ENCODE data around the gene ARHGAP8.
"Not testable (repeated sequence)": the region's sequence is repeated elsewhere in the genome, so short reads cannot be mapped to it uniquely, and the experiment has no call there.

The ARHGAP8 gene

GRCh38 chr22:44743804-44744211 is 8.6 kb upstream of the ARHGAP8 start:
- FAIRE-seq (no peak), DNase-seq (ENCODE audit: insufficient read length) (no peak)
- TF ChIP-seq POLR2A (IDR thresholded peaks at IDR 0.05; ENCODE audit: low read depth, low read length) (no peak), POLR2AphosphoS5 (IDR thresholded peaks at IDR 0.05; ENCODE audit: low read depth, low read length) (no peak)

GRCh38 chr22:44745853-44746789 is 6.3 kb upstream of the ARHGAP8 start:
- no peak for FAIRE-seq
- TF ChIP-seq POLR2AphosphoS5 (IDR thresholded peaks at IDR 0.05; ENCODE audit: low read depth, low read length): no peak
- TF ChIP-seq POLR2A (IDR thresholded peaks at IDR 0.05; ENCODE audit: low read depth, low read length): no peak
- no peak for TF ChIP-seq TAF1 (IDR thresholded peaks at IDR 0.05; ENCODE audit: borderline replicate concordance, low read depth, low read length)
- DNase-seq (ENCODE audit: insufficient read length): no peak

- FAIRE-seq; DNase-seq (ENCODE audit: insufficient read length): not testable (repeated sequence)
Observed at GRCh38 chr22:44747784-44748127, 4.6 kb upstream of the ARHGAP8 start.

- TF ChIP-seq POLR2AphosphoS5 (IDR thresholded peaks at IDR 0.05; ENCODE audit: low read depth, low read length): no peak
- TF ChIP-seq POLR2A (IDR thresholded peaks at IDR 0.05; ENCODE audit: low read depth, low read length): no peak
- no peak for TF ChIP-seq TAF1 (IDR thresholded peaks at IDR 0.05; ENCODE audit: borderline replicate concordance, low read depth, low read length)
- FAIRE-seq: no peak
Observed at GRCh38 chr22:44748524-44748923, 3.9 kb upstream of the ARHGAP8 start.

GRCh38 chr22:44750481-44750880 is 1.9 kb upstream of the ARHGAP8 start:
- TF ChIP-seq TAF1 (IDR thresholded peaks at IDR 0.05; ENCODE audit: borderline replicate concordance, low read depth, low read length): no peak
- no peak for TF ChIP-seq POLR2AphosphoS5 (IDR thresholded peaks at IDR 0.05; ENCODE audit: low read depth, low read length)
- no peak for TF ChIP-seq POLR2A (IDR thresholded peaks at IDR 0.05; ENCODE audit: low read depth, low read length)

More at GRCh38 chr22:44748524-44748923, 3.9 kb upstream of the ARHGAP8 start:
- DNase-seq (ENCODE audit: insufficient read length): no peak

GRCh38 chr22:44753189-44754042 is 1.0 kb downstream of the ARHGAP8 start:
- no peak for FAIRE-seq
- TF ChIP-seq POLR2A (IDR thresholded peaks at IDR 0.05; ENCODE audit: low read depth, low read length): no peak
- TF ChIP-seq POLR2AphosphoS5 (IDR thresholded peaks at IDR 0.05; ENCODE audit: low read depth, low read length): no peak
- TF ChIP-seq TAF1 (IDR thresholded peaks at IDR 0.05; ENCODE audit: borderline replicate concordance, low read depth, low read length): no peak
- no peak for DNase-seq (ENCODE audit: insufficient read length)

More at GRCh38 chr22:44750481-44750880, 1.9 kb upstream of the ARHGAP8 start:
- FAIRE-seq (no peak), DNase-seq (ENCODE audit: insufficient read length) (no peak)

GRCh38 chr22:44754998-44755397 is 2.6 kb downstream of the ARHGAP8 start:
- FAIRE-seq (no peak), DNase-seq (ENCODE audit: insufficient read length) (no peak)
- no peak for TF ChIP-seq POLR2A (IDR thresholded peaks at IDR 0.05; ENCODE audit: low read depth, low read length)
- no peak for TF ChIP-seq TAF1 (IDR thresholded peaks at IDR 0.05; ENCODE audit: borderline replicate concordance, low read depth, low read length)
- no peak for TF ChIP-seq POLR2AphosphoS5 (IDR thresholded peaks at IDR 0.05; ENCODE audit: low read depth, low read length)

GRCh38 chr22:44755417-44755816 is 3.0 kb downstream of the ARHGAP8 start:
- DNase-seq (ENCODE audit: insufficient read length) (no peak), FAIRE-seq (no peak)
- TF ChIP-seq POLR2AphosphoS5 (IDR thresholded peaks at IDR 0.05; ENCODE audit: low read depth, low read length): no peak
- no peak for TF ChIP-seq POLR2A (IDR thresholded peaks at IDR 0.05; ENCODE audit: low read depth, low read length)
- no peak for TF ChIP-seq TAF1 (IDR thresholded peaks at IDR 0.05; ENCODE audit: borderline replicate concordance, low read depth, low read length)

GRCh38 chr22:44755956-44756361 is 3.6 kb downstream of the ARHGAP8 start:
- DNase-seq (ENCODE audit: insufficient read length) (no peak), FAIRE-seq (no peak)
- TF ChIP-seq POLR2AphosphoS5 (IDR thresholded peaks at IDR 0.05; ENCODE audit: low read depth, low read length): no peak
- no peak for TF ChIP-seq TAF1 (IDR thresholded peaks at IDR 0.05; ENCODE audit: borderline replicate concordance, low read depth, low read length)
- no peak for TF ChIP-seq POLR2A (IDR thresholded peaks at IDR 0.05; ENCODE audit: low read depth, low read length)

GRCh38 chr22:44758344-44758973 is 6.1 kb downstream of the ARHGAP8 start:
- FAIRE-seq: no peak
- DNase-seq (ENCODE audit: insufficient read length): no peak
- TF ChIP-seq POLR2A (IDR thresholded peaks at IDR 0.05; ENCODE audit: low read depth, low read length) (no peak), TAF1 (IDR thresholded peaks at IDR 0.05; ENCODE audit: borderline replicate concordance, low read depth, low read length) (no peak), POLR2AphosphoS5 (IDR thresholded peaks at IDR 0.05; ENCODE audit: low read depth, low read length) (no peak)

GRCh38 chr22:44759001-44759400 is 6.6 kb downstream of the ARHGAP8 start:
- TF ChIP-seq POLR2AphosphoS5 (IDR thresholded peaks at IDR 0.05; ENCODE audit: low read depth, low read length): no peak
- TF ChIP-seq TAF1 (IDR thresholded peaks at IDR 0.05; ENCODE audit: borderline replicate concordance, low read depth, low read length): no peak
- TF ChIP-seq POLR2A (IDR thresholded peaks at IDR 0.05; ENCODE audit: low read depth, low read length): no peak
- FAIRE-seq (no peak), DNase-seq (ENCODE audit: insufficient read length) (no peak)

Measured in GM12892 (cell line).